GM19035 (cell line): ENCODE measurements around the gene MRPL17.
"Not testable (repeated sequence)": the region's sequence is repeated elsewhere in the genome, so short reads cannot be mapped to it uniquely, and the experiment has no call there.

ENCODE experiments used
- ATAC-seq: cut with Tn5 transposase; IDR thresholded peaks from one replicate; pipeline ENCODE4 v1.9.1; 2021; ENCODE audit not compliant: unreplicated experiment

MRPL17 gene

GRCh38 chr11:6682936-6683861, at the start of gene MRPL17:
TSS of gene MRPL17 (minus strand) at chr11:6683340. CDS start at chr11:6683296, 44 bp downstream.
- peak; percentile 94 for ATAC-seq

GRCh38 chr11:6727971-6728760, 45.0 kb upstream of the MRPL17 start:
- ATAC-seq, result no peak

GRCh38 chr11:6725386-6725896, 42.3 kb upstream of the MRPL17 start:
- no peak for ATAC-seq

GRCh38 chr11:6724013-6724412, 40.9 kb upstream of the MRPL17 start:
- ATAC-seq, result no peak

- ATAC-seq, result no peak
Measured at GRCh38 chr11:6721343-6721742, 38.2 kb upstream of the MRPL17 start.

GRCh38 chr11:6719576-6719975, 36.4 kb upstream of the MRPL17 start:
- no peak for ATAC-seq

GRCh38 chr11:6717426-6717825, 34.3 kb upstream of the MRPL17 start:
- no peak for ATAC-seq

- ATAC-seq, result not testable (repeated sequence)
Measured at GRCh38 chr11:6711552-6711951, 28.4 kb upstream of the MRPL17 start.

- ATAC-seq, result no peak
Measured at GRCh38 chr11:6708876-6709275, 25.7 kb upstream of the MRPL17 start.

GRCh38 chr11:6705905-6706535, 22.9 kb upstream of the MRPL17 start:
- ATAC-seq, result no peak

GRCh38 chr11:6703247-6704063, 20.3 kb upstream of the MRPL17 start:
- ATAC-seq, result no peak

- ATAC-seq, result not testable (repeated sequence)
Measured at GRCh38 chr11:6701955-6702354, 18.8 kb upstream of the MRPL17 start.

GRCh38 chr11:6695377-6695776, 12.2 kb upstream of the MRPL17 start:
- ATAC-seq, result no peak

- ATAC-seq, result no peak
Measured at GRCh38 chr11:6694229-6694535, 11.0 kb upstream of the MRPL17 start.

GRCh38 chr11:6693342-6694228, 10.4 kb upstream of the MRPL17 start:
- no peak for ATAC-seq

GRCh38 chr11:6692128-6692527, 9.0 kb upstream of the MRPL17 start:
- ATAC-seq, result no peak

GRCh38 chr11:6690431-6691132, 7.4 kb upstream of the MRPL17 start:
- ATAC-seq, result not testable (repeated sequence)

GRCh38 chr11:6687876-6688275, 4.7 kb upstream of the MRPL17 start:
- no peak for ATAC-seq

- no peak for ATAC-seq
Measured at GRCh38 chr11:6686006-6686405, 2.9 kb upstream of the MRPL17 start.
